ENCODE results near the gene PEX5L.

The PEX5L gene

DNA sequence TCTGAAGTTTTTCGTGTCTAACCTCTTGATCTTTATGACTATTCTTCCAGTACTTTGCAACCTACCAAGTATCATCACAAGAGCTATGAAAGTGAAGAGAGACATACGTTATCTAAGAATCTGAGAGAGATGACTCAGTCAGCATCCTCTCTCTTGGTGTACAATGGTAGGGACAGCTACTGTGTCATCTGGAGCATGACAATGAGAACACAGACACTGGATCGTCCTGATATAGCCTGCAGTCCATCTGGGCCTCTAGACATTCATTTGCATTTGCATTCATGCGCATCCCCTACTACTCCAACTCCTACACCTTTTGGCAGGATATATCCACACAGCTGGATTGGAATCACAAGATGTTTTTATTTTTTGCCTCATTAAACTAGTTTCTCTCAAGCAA, 115.2 kb downstream of the PEX5L start:
- TF ChIP-seq, protein P1, sequence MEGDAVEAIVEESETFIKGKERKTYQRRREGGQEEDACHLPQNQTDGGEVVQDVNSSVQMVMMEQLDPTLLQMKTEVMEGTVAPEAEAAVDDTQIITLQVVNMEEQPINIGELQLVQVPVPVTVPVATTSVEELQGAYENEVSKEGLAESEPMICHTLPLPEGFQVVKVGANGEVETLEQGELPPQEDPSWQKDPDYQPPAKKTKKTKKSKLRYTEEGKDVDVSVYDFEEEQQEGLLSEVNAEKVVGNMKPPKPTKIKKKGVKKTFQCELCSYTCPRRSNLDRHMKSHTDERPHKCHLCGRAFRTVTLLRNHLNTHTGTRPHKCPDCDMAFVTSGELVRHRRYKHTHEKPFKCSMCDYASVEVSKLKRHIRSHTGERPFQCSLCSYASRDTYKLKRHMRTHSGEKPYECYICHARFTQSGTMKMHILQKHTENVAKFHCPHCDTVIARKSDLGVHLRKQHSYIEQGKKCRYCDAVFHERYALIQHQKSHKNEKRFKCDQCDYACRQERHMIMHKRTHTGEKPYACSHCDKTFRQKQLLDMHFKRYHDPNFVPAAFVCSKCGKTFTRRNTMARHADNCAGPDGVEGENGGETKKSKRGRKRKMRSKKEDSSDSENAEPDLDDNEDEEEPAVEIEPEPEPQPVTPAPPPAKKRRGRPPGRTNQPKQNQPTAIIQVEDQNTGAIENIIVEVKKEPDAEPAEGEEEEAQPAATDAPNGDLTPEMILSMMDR (IDR thresholded peaks at IDR 0.05; ENCODE audit: low read length, missing control alignments): no peak
- no peak for DNase-seq (ENCODE audit: low read depth)
- no peak overlapping the region for H3K4me3 ChIP-seq (replicated peaks; ENCODE audit: low read depth, low read length)

DNA sequence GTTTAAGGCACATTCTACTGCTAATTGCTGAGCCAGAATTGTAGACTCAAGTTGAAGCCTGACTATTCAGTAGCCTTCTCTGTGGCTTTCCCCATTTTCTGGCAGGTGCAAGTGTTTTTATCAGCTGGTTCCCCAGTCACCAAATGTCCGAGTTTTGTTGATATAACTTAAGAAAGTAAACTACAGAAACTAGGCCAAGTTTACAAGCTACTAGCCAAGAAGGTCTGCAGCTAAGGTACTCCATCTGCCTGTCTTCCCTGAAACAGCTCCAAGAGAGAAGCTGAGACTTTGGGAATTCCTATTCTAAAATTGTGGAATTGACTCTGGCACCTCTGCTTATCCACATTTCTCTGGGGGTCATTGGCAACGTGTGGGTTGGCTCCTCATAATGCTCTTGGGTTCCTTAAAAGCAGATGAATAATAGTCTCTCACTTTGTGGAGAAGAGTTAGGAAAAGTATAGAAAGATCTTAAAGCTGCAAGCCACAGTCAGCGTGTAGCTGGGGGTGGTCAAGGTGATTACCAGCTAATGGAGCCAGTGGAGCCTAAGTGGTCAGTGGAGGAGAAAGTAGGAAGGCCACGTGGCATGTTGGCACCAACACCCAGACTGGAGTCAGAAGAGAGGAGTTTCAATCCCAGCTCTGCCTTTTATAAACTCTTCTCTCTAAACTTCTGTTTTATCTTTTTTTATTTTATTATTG, 128.8 kb downstream of the PEX5L start:
- TF ChIP-seq, protein P1 (IDR thresholded peaks at IDR 0.05; ENCODE audit: low read length, missing control alignments): no peak
- no peak for DNase-seq (ENCODE audit: low read depth)
- no peak overlapping the region for H3K4me3 ChIP-seq (replicated peaks; ENCODE audit: low read depth, low read length)

DNA sequence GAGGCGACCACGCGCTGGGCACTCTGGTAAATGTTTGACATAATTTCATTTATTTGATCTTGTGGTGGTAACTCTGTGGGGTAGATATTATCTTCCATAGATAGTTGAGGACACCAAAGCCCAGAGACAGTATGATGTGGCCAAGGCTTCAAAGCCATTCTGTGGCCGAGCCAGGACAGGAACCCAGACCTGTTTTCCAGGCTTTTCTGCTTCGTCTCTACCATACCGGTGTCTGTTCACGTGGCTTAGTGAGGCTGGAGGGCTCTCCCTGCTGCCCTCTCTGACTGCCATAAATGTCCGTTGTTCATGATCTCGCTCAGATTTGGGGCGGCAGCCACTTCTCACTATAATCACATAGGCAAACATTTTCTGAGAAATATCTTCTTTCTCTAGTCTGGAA, 134.7 kb downstream of the PEX5L start:
- no peak for DNase-seq (ENCODE audit: low read depth)
- TF ChIP-seq, protein P1 (IDR thresholded peaks at IDR 0.05; ENCODE audit: low read length, missing control alignments): no peak
- no peak overlapping the region for H3K4me3 ChIP-seq (replicated peaks; ENCODE audit: low read depth, low read length)

DNA sequence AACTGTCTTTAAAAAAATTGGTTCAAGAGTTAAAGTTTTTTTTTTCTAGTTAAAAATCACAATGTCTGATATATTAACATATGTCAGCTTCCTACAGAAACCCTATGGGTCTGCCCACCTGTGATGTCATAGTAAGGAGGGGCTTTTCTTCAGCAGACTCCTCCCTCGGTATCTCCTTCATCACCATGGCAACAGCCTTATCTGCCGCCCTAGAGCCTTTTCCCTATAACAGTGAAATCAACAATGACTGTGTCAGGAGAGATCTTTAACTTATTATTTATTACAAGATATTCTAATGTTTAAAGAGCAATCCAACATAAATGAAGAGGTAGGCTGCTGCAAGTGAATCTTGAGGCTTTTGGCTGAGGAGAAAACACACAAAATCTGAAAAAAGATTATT, 138.7 kb downstream of the PEX5L start:
- DNase-seq (ENCODE audit: low read depth): peak; percentile 42
- H3K4me3 ChIP-seq (replicated peaks; ENCODE audit: low read depth, low read length): no peak overlapping the region
- TF ChIP-seq, protein P1 (IDR thresholded peaks at IDR 0.05; ENCODE audit: low read length, missing control alignments): no peak

DNA sequence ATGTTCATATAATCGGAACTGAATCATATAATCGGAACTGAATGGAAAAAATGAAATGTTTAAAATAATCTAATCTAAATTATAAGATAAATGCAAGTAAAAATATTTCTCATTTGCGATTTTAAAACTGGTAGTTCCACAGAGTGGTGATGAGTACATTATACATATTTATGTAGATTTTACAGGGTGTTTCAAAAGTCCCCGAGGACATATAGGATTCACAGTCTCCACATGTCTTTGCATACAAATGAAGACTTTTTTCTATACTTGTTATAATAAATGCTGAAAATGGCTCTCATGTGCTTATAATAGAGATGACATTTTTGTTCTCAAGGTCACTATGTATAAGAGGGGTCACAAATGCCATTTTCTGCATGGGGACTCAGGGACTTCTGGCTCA, 139.5 kb downstream of the PEX5L start:
- H3K4me3 ChIP-seq (replicated peaks; ENCODE audit: low read depth, low read length): no peak overlapping the region
- TF ChIP-seq, protein P1 (IDR thresholded peaks at IDR 0.05; ENCODE audit: low read length, missing control alignments): no peak

DNA sequence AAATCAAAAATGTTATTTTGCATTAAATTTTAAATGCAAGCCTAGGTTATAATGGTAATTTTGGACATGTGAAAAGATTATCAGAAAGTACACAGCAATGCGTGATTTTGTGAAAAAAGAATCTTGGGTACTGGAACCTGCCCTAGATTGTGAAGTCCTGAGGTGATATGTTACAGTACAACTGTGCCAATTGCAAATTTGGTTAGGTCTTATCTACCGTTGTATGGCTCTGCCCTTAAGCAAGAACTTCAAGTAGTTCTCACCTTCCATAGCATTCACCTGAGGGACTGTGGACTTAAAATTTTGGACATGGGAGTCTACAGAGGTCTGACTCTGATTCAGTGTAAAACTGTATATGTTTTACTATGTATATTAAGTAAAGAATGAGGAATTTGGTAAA, 140.2 kb downstream of the PEX5L start:
- no peak overlapping the region for H3K4me3 ChIP-seq (replicated peaks; ENCODE audit: low read depth, low read length)
- TF ChIP-seq, protein P1 (IDR thresholded peaks at IDR 0.05; ENCODE audit: low read length, missing control alignments): no peak
- no peak for DNase-seq (ENCODE audit: low read depth)

More for the DNA sequence above, 139.5 kb downstream of the PEX5L start:
- no peak for DNase-seq (ENCODE audit: low read depth)

DNA sequence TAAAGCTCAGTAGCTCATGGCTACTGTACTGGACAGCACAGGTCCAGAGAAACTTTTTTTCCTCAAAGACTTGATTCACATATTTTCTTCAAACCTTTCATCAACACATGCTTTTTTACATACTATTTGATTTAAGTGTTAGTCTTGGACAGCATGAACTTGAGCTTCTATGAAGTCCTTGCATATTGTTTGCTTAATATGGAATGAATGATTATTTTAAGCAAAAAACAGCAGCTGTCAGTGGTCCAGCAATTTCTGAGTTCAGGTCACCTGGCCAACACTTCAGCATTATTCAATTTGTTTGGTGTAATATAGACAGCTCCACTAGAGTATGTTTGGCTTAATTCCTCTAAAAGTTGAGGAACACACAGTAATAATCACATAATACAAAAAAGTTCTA, 141.4 kb downstream of the PEX5L start:
- TF ChIP-seq, protein P1 (IDR thresholded peaks at IDR 0.05; ENCODE audit: low read length, missing control alignments): no peak
- no peak overlapping the region for H3K4me3 ChIP-seq (replicated peaks; ENCODE audit: low read depth, low read length)
- no peak for DNase-seq (ENCODE audit: low read depth)
